HepG2 (cell line): ENCODE results near the gene ITGB2. TPM values are rescaled to one million over a fixed set of nuclear protein-coding genes. Genes with fewer than 3 reads are reported as not detected.

ENCODE experiments used
- ATAC-seq: fragments of 200-7000 bp; cut with Tn5 transposase; 3 replicates; pipeline ENCODE4 v1.9.1; 2020; ENCODE audit warnings: mild to moderate bottlenecking, moderate library complexity
- BruUV-seq: library from RNA; stranded (reverse); fragments of 400-500 nt; replicated peaks from 2 replicates; lab custom pipeline; 2021; lab: Mats Ljungman, UMichigan
- CTCF ChIA-PET: fragments of 300-600 bp; formaldehyde crosslinking; extraction: SDS; loops from one replicate; lab custom pipeline; 2021; ENCODE audit warnings: low total read pairs, inconsistent platforms, low intra/inter-chr PET ratio; lab: Yijun Ruan, JAX
- POLR2A ChIA-PET: fragments of 350-600 bp; sonication (Branson Sonifier 250); formaldehyde crosslinking; loops from one replicate; lab custom pipeline; 2020; ENCODE audit warnings: antibody characterized with exemption, inconsistent platforms; lab: Yijun Ruan, JAX
- DNase-seq: peaks from one replicate; pipeline ENCODE4 v3.0.0-alpha.2; 2015; ENCODE audit warnings: low spot score
- FAIRE-seq: peaks from 3 replicates; lab custom pipeline; 2011; peaks lifted over from hg19 to GRCh38; lab: Jason Lieb, UNC
- H2AFZ ChIP-seq: one replicate; pipeline ENCODE4 v1.6.1; 2011; ENCODE audit warnings: low read length, inconsistent platforms
- H3K27ac ChIP-seq: fragments of 300-600 bp; 3 replicates; pipeline ENCODE4 v1.8.0; 2011; ENCODE audit warnings: mixed run types, mild to moderate bottlenecking, mixed read lengths, low read length, inconsistent platforms; ENCODE audit not compliant: insufficient read depth; ENCODE audit errors: extremely low read length
- H3K27me3 ChIP-seq, 2 experiments: fragments of 200-600 bp in 1 of 2; 2 replicates in 1 of 2; 3 replicates in 1 of 2; pipeline versions ENCODE4 v1.6.0 to v1.8.0; 2011; ENCODE audit warnings: low read length in 2 of 2, mild to moderate bottlenecking in 2 of 2, moderate library complexity in 2 of 2, inconsistent platforms in 1 of 2; ENCODE audit not compliant: insufficient read depth in 2 of 2, control insufficient read depth in 1 of 2
- H3K36me3 ChIP-seq, 2 experiments: fragments of 200-600 bp in 1 of 2; replicated peaks in 1 of 2; 2 replicates in 1 of 2; 3 replicates in 1 of 2; pipeline versions ENCODE4 v1.5.1 to v1.8.0; 2011; ENCODE audit warnings: low read length in 2 of 2, inconsistent platforms in 1 of 2; ENCODE audit not compliant: insufficient read depth in 2 of 2, control insufficient read depth in 1 of 2
- H3K4me1 ChIP-seq: 2 replicates; pipeline ENCODE4 v1.5.1; 2012; ENCODE audit warnings: low read length, inconsistent platforms; ENCODE audit not compliant: insufficient read depth
- H3K4me2 ChIP-seq: 2 replicates; pipeline ENCODE4 v1.6.0; 2011; ENCODE audit warnings: low read depth, low read length, inconsistent platforms
- H3K4me3 ChIP-seq, 3 experiments: fragments of 200-600 bp in 1 of 3; sonication (generic), shearing (Covaris generic) in 1 of 3; replicated peaks in 1 of 3; 2 replicates each; pipeline ENCODE4 v1.5.1; 2011 to 2016; ENCODE audit warnings: low read length in 3 of 3, inconsistent platforms in 2 of 3, low read depth in 2 of 3, mild to moderate bottlenecking in 2 of 3, control low read depth in 1 of 3, mixed read lengths in 1 of 3; ENCODE audit not compliant: insufficient read depth in 1 of 3
- H3K79me2 ChIP-seq: one replicate; pipeline ENCODE4 v1.6.1; 2011; ENCODE audit warnings: low read length, inconsistent platforms; ENCODE audit not compliant: insufficient read depth
- H3K9ac ChIP-seq: 2 replicates; pipeline ENCODE4 v1.6.0; 2011; ENCODE audit warnings: mild to moderate bottlenecking, low read depth, low read length, inconsistent platforms; ENCODE audit not compliant: insufficient read depth
- H3K9me3 ChIP-seq: 2 replicates; pipeline ENCODE4 v1.5.1; 2012; ENCODE audit warnings: mild to moderate bottlenecking, low read length
- H4K20me1 ChIP-seq: 2 replicates; pipeline ENCODE4 v1.6.0; 2011; ENCODE audit warnings: inconsistent platforms, mild to moderate bottlenecking, low read length, moderate library complexity; ENCODE audit not compliant: insufficient read depth
- AGO1 ChIP-seq: fragments of 200-400 bp; formaldehyde crosslinking; IDR thresholded peaks from 2 replicates; pipeline ENCODE4 v1.6.1; 2017; ENCODE audit warnings: mild to moderate bottlenecking, low read depth, low read length, moderate library complexity; ENCODE audit not compliant: poor library complexity, severe bottlenecking
- AGO2 ChIP-seq: fragments of 200-400 bp; formaldehyde crosslinking; optimal IDR thresholded peaks from 2 replicates; pipeline ENCODE3; 2017; ENCODE audit warnings: mild to moderate bottlenecking, low read depth, low read length, moderate library complexity
- HMG20B ChIP-seq: conservative IDR thresholded peaks from 2 replicates; pipeline ENCODE4 v1.6.1; 2016; ENCODE audit warnings: missing genetic modification reagents, missing compliant biosample characterization
- PHF20 ChIP-seq: sonication (generic); formaldehyde crosslinking; IDR thresholded peaks from 2 replicates; pipeline ENCODE4 v1.5.0; 2020; ENCODE audit warnings: mild to moderate bottlenecking, missing genetic modification reagents
- POLR2A ChIP-seq, 2 experiments: IDR thresholded peaks; 2 replicates each; pipeline ENCODE4 v1.6.1; 2011; ENCODE audit warnings: low read depth in 2 of 2, low read length in 2 of 2, mild to moderate bottlenecking in 1 of 2, moderate library complexity in 1 of 2; ENCODE audit not compliant: insufficient read depth in 1 of 2
- RBFOX2 ChIP-seq: fragments of 200-400 bp; formaldehyde crosslinking; IDR thresholded peaks from 2 replicates; pipeline ENCODE4 v1.6.1; 2017; ENCODE audit warnings: low read depth, mild to moderate bottlenecking, low read length
- RBM22 ChIP-seq: fragments of 200-400 bp; formaldehyde crosslinking; optimal IDR thresholded peaks from 2 replicates; pipeline ENCODE3; 2017; ENCODE audit warnings: mild to moderate bottlenecking, low read length, moderate library complexity
- WGBS: methylation state at CpG from one replicate; pipeline ENCODE4 v1.1.6; 2017; ENCODE audit warnings: low lambda C conversion rate; 5-methylcytosine and 5-hydroxymethylcytosine counted together
- in situ Hi-C: cut with HindIII; loops from 2 replicates; pipeline ENCODE4 v1.10.0; 2017; ENCODE audit warnings: low pct_unique_long_range_greater_than_20kb; ENCODE audit not compliant: extremely low pct_ligation_motif_present
- intact Hi-C: fragments of 100-400 bp; cut with micrococcal nuclease; formaldehyde crosslinking; loops from one replicate; pipeline ENCODE4 v1.10.0; 2022; ENCODE audit not compliant: unreplicated experiment
- polyA plus RNA-seq, 8 experiments: library from polyadenylated mRNA; depleted of rRNA in 3 of 8; stranded (reverse) in 7 of 8; unstranded in 1 of 8; fragments of >200 nt; fragmentation: Illumina TruSeq in 4 of 8; extraction: Trizol in 4 of 8; gene quantifications; 2 replicates each; pipeline versions ENCODE4 v1.2.1 to v1.2.3, GENCODE V29; 2011 to 2016; ENCODE audit warnings: low read depth in 4 of 8, missing spikeins in 1 of 8, mixed read lengths in 1 of 8; ENCODE audit not compliant: insufficient read depth in 1 of 8
- total RNA-seq, 5 experiments: library from RNA; depleted of rRNA; stranded (reverse); fragments of >200 nt; fragmentation: Illumina TruSeq; extraction: Trizol; gene quantifications; 2 replicates each; pipeline ENCODE4 v1.2.3, GENCODE V29; 2016; ENCODE audit warnings: low read depth in 1 of 5
- TF ChIP-seq, protein P1 (sequence below): sonication (generic); formaldehyde crosslinking; IDR thresholded peaks from 2 replicates; pipeline ENCODE4 v1.5.1; 2020; ENCODE audit warnings: mild to moderate bottlenecking, missing genetic modification reagents, moderate library complexity

Gene ITGB2
- total and polyA plus RNA-seq, 2 of the 13 experiments (the other 11 are each of a cell fraction or from before 2014, with no cell fraction given) = 4.2 to 18.0 TPM

- CTCF ChIA-PET = no interaction called here
- no peak overlapping the region for H2AFZ ChIP-seq
Observed at GRCh38 chr21:44853601-44854390, 66.9 kb downstream of the ITGB2 start.

More at GRCh38 chr21:44853601-44854390, 66.9 kb downstream of the ITGB2 start:
- TF ChIP-seq POLR2A (IDR thresholded peaks at IDR 0.05; ENCODE audit: insufficient read depth in 1 of 2, low read depth in 2 of 2, low read length in 2 of 2) = peak in 1 of 2 experiments; percentile 36; a peak in 1 of 4 replicates
- TF ChIP-seq PHF20 (CRISPR knock-in tag) = no peak
- TF ChIP-seq, protein P1, sequence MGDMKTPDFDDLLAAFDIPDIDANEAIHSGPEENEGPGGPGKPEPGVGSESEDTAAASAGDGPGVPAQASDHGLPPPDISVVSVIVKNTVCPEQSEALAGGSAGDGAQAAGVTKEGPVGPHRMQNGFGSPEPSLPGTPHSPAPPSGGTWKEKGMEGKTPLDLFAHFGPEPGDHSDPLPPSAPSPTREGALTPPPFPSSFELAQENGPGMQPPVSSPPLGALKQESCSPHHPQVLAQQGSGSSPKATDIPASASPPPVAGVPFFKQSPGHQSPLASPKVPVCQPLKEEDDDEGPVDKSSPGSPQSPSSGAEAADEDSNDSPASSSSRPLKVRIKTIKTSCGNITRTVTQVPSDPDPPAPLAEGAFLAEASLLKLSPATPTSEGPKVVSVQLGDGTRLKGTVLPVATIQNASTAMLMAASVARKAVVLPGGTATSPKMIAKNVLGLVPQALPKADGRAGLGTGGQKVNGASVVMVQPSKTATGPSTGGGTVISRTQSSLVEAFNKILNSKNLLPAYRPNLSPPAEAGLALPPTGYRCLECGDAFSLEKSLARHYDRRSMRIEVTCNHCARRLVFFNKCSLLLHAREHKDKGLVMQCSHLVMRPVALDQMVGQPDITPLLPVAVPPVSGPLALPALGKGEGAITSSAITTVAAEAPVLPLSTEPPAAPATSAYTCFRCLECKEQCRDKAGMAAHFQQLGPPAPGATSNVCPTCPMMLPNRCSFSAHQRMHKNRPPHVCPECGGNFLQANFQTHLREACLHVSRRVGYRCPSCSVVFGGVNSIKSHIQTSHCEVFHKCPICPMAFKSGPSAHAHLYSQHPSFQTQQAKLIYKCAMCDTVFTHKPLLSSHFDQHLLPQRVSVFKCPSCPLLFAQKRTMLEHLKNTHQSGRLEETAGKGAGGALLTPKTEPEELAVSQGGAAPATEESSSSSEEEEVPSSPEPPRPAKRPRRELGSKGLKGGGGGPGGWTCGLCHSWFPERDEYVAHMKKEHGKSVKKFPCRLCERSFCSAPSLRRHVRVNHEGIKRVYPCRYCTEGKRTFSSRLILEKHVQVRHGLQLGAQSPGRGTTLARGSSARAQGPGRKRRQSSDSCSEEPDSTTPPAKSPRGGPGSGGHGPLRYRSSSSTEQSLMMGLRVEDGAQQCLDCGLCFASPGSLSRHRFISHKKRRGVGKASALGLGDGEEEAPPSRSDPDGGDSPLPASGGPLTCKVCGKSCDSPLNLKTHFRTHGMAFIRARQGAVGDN (CRISPR knock-in tag) = peak; percentile 24; the same call in 1 of the 2 replicates
- peak; percentile 3 for TF ChIP-seq AGO1
- TF ChIP-seq AGO2 = peak; percentile 85
- TF ChIP-seq HMG20B = no peak
- peak; percentile 37; the same call in 1 of the 2 replicates for TF ChIP-seq RBFOX2
- TF ChIP-seq RBM22 = peak; percentile 17
- TF ChIP-seq, all 625 proteins: peak for 6
- no peak overlapping the region for H3K9ac ChIP-seq
- FAIRE-seq = no peak
- no peaks in the 10 kb centered on the region for H3K9me3 ChIP-seq
- intact Hi-C loops = no loop called here
- no peak overlapping the region for H3K27ac ChIP-seq
- H3K4me2 ChIP-seq = no peak overlapping the region
- no peaks in the 10 kb centered on the region for H3K27me3 ChIP-seq
- H3K4me1 ChIP-seq = peaks cover 35% of the 10 kb centered on the region
- in situ Hi-C loops = no loop called here
- peaks cover 57% of the 10 kb centered on the region for H3K79me2 ChIP-seq
- no peak for DNase-seq
- H4K20me1 ChIP-seq = peaks cover 92% of the 10 kb centered on the region
- POLR2A ChIA-PET = no interaction called here
- peaks cover 55 to 96% of the 10 kb centered on the region in 2 experiments for H3K36me3 ChIP-seq
- ATAC-seq = no peak
- no peak overlapping the region for H3K4me3 ChIP-seq
- WGBS = 97% methylated on average over 21 of the region's 34 CpGs
- no TSS peak for BruUV-seq
